ENCODE data around the gene CRYL1. TPM values are rescaled to one million over a fixed set of nuclear protein-coding genes. Genes with fewer than 3 reads are reported as not detected.

Gene CRYL1
- total and polyA plus RNA-seq, 2 of the 13 experiments (the other 11 are each of a cell fraction or from before 2014, with no cell fraction given), result 57.2 to 115 TPM

- TF ChIP-seq MAFG (CRISPR knock-in tag; IDR thresholded peaks at IDR 0.05) (no peak), ELF1 (CRISPR knock-in tag; IDR thresholded peaks at IDR 0.05) (peak; percentile 41; the same call in 1 of the 2 replicates), TARDBP (CRISPR knock-in tag; IDR thresholded peaks at IDR 0.05) (no peak; the same call in 1 of the 2 replicates), ZNF230 (CRISPR knock-in tag; IDR thresholded peaks at IDR 0.05) (no peak), ZNF180 (CRISPR knock-in tag; IDR thresholded peaks at IDR 0.05; ENCODE audit: borderline replicate concordance, low read depth) (no peak), ZBED4 (CRISPR knock-in tag; IDR thresholded peaks at IDR 0.05; ENCODE audit: borderline replicate concordance) (peak; percentile 2; the same call in 1 of the 2 replicates), ZNF766 (CRISPR knock-in tag; IDR thresholded peaks at IDR 0.05; ENCODE audit: borderline replicate concordance) (no peak), SIN3A (IDR thresholded peaks at IDR 0.05; ENCODE audit: borderline replicate concordance, low read depth, low read length) (0 out of 2 replicates have a peak, but pooled peaks have one; percentile 21), FOSL1 (CRISPR knock-in tag; IDR thresholded peaks at IDR 0.05; ENCODE audit: borderline replicate concordance) (0 out of 2 replicates have a peak, but pooled peaks have one; percentile 12), DNMT3B (CRISPR knock-in tag; conservative IDR thresholded peaks at IDR 0.05) (0 out of 2 replicates have a peak, but pooled peaks have one; percentile 76), ONECUT2 (CRISPR knock-in tag; IDR thresholded peaks at IDR 0.05) (no peak), HMGA1 (CRISPR knock-in tag; conservative IDR thresholded peaks at IDR 0.05) (no peak), ZNF253 (CRISPR knock-in tag; IDR thresholded peaks at IDR 0.05; ENCODE audit: borderline replicate concordance) (no peak; the same call in 1 of the 2 replicates), NFKBIZ (CRISPR knock-in tag; IDR thresholded peaks at IDR 0.05) (no peak), ZBTB42 (CRISPR knock-in tag; IDR thresholded peaks at IDR 0.05) (no peak), TSC22D2 (CRISPR knock-in tag; IDR thresholded peaks at IDR 0.05; ENCODE audit: borderline replicate concordance) (no peak), ZNF431 (CRISPR knock-in tag; IDR thresholded peaks at IDR 0.05; ENCODE audit: borderline replicate concordance, low read depth) (0 out of 2 replicates have a peak, but pooled peaks have one; percentile 63)
- TF ChIP-seq, protein P1, sequence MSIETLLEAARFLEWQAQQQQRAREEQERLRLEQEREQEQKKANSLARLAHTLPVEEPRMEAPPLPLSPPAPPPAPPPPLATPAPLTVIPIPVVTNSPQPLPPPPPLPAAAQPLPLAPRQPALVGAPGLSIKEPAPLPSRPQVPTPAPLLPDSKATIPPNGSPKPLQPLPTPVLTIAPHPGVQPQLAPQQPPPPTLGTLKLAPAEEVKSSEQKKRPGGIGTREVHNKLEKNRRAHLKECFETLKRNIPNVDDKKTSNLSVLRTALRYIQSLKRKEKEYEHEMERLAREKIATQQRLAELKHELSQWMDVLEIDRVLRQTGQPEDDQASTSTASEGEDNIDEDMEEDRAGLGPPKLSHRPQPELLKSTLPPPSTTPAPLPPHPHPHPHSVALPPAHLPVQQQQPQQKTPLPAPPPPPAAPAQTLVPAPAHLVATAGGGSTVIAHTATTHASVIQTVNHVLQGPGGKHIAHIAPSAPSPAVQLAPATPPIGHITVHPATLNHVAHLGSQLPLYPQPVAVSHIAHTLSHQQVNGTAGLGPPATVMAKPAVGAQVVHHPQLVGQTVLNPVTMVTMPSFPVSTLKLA (IDR thresholded peaks at IDR 0.05), result no peak
Observed at GRCh38 chr13:20525601-20526544, at the start of gene CRYL1 (continued).

All from HepG2 (cell line).